EH (cell line): ENCODE results near the gene CMTM7.
A peak's percentile ranks its signal among the peaks of the same experiment; 100 is the strongest.

Experiments
- DNase-seq: peaks from one replicate; pipeline ENCODE4 v3.0.0-alpha.2; 2015; ENCODE audit warnings: low read depth

CMTM7 gene

DNA sequence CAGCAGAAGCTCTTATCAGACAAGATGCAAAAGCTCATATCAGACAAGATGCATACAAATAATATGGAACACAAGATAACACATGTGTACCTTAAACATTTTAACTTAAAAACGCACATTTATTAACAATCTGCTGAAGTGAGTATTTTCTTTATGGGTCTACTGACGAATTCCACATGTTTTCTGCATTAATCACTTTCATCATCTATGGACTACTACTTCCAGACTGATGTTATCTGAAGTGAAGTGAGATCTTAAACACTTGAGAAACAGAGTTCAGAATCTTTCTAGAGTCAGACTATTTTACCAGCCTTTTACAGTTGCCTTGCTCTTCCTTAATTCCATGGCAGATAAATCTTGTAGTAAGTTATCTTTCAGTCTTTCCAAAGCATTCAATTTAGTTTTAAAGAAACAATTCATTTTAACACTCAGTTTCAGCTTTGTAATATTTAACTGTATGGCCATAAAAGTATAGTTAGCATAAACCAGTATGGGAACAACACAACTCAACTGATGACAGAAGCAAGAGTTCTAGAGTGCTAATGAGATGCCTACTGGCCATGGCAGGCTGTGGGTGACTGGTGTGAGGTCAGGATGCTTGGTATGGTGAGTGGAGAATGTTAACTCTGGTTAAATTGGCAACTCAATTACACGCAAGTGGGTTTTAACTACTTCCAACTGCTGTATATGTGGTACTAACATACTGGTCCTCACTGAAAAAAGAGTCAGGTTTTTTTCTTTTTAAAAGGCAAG lies 101.2 kb downstream of the CMTM7 start:
- peak; percentile 78 for DNase-seq

DNA sequence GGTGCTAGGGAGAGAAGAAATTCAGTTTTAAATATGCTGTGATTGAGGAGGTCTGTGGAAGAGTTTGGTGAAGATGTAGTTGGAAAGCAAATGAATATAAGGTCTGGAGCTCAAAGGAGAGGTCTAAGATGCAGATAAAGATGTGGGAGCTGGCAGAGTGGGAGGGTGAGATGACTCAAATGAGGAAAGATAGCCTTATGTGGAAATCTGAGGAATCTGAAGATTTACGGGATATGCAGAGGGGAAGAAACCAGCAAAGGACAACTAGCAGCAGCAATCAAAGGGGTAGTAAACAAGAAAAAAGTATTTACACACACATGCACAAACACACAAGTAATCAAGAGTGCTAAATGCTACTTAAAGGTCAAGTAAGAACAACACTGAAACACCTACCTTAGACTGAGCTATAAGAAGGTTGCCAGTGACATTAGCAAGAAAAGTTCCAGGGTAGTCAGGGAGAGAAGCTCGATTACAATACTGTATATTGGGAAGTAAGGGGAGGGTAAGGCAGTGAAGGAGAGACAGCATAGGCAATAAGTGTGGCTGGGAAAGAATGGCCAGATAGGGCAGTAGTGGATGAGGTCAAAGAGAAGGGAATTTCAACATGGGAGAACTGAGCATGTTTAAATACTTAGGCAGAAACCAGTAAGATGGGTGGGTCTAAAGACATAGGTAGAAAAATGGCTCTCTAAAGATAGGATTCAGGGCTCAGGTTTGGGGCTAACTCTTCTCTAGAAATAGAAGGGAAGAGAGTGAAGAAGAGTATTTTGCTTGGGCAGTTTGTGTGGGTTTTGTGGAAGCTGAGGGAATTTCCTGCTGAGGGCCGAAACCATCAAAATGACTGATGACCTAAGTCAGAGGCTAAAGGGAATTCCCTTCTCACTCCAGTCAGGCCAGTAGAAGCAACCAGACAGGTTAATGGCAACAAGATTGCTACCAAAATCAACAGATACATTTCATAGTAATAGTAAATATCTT lies 102.1 kb downstream of the CMTM7 start:
- peak; percentile 52 for DNase-seq

DNA sequence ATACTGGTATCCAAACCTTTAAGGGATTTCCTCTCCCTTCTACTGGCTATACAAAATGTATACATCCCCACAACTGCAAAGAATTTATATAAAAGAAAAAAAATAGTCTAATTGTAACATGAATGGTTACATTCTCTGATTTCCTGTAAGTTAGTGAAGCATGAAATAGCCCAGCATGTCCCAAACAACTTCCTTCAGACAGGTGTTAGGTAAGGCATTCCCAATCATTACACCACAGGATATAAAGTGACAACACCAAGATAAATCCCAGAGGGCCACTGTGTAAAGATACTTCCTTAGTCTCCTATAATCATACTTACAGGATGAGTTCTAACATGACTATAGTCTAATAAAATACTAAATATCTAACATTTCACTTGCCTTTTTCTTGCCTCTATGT lies 103.4 kb downstream of the CMTM7 start:
- DNase-seq, result no peak

GRCh38 chr3:32495609-32496008 lies 104.0 kb downstream of the CMTM7 start:
- DNase-seq, result no peak

GRCh38 chr3:32498252-32498651 lies 106.6 kb downstream of the CMTM7 start:
- no peak for DNase-seq

DNA sequence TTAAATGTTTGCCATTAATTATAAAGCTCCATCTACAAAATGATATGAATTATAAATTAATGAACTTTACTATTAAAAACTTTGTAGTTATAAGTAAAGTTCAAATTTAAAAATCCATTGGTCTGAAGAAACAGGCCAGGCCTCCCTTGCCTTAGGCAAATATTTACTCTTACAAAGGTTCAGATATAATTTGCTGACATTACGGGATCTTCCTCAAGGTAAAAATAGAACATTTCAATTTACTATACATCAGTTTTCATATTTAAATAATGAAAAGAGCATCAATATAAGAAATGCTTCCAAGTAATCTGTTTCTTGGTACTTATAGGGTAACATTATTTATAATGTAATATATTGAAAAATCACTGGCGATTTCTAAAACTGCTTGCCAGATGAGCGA lies 107.3 kb downstream of the CMTM7 start:
- DNase-seq, result no peak

- no peak for DNase-seq
These were observed 107.9 kb downstream of the CMTM7 start for GRCh38 chr3:32499585-32499984.

DNA sequence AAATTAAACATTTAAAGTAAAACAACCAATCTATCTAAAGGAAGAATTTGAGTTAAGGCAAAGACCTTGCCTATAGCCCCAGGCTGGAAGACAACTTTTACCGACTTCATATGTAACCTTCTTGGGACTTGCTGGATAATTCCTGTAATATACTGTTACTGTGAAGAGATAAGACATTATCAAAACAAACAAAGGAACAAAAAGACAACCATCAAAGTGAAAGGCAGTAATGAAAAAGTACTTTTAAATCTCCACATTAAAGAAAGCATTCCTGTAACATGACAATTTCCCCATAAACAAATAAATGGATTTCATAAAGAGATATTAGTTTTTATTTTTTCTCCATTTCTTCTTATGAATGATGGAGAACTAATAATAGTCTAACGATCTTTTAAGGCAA lies 108.6 kb downstream of the CMTM7 start:
- peak; percentile 32 for DNase-seq

- no peak for DNase-seq
These were observed 109.5 kb downstream of the CMTM7 start for GRCh38 chr3:32500880-32501782.

DNA sequence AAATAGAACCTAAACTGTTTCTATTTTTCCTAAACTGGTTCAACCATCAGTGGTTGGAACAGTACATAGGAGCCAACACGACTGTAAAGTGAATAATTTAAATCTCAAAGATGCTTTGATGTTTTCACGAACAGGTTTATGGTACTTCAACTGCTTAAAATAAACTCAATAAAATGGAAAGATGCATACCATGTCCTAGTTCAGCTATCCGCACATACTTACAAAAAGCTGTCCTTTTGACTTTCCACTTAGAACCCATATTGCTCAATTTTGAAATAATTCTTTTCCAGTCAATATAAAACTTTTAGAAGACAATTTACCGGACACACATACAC lies 110.1 kb downstream of the CMTM7 start:
- DNase-seq, result no peak

GRCh38 chr3:32502118-32502945 lies 110.7 kb downstream of the CMTM7 start, which contains the start of gene CMTM6:
Gene CMTM6, minus strand, starts transcription at chr3:32502852. Its CDS starts 107 bp downstream, at chr3:32502745.
- DNase-seq, result peak; percentile 85

DNA sequence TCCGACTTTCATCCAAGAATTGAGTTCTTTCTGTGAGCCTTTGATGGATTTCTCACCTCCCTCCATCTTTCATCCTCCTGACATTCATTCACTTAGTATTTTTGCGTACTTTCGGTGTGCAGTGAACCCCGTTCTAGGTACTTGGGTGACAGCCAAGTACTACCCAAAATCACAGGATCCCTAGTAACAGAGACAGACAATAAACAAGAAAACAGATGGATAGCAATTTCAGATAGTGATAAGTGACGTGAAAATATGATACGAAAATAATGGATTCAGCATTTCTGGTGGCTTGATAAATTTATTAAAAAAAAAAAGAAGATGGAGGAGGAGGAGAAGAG lies 111.3 kb downstream of the CMTM7 start:
- DNase-seq, result no peak
